IMR-90 (cell line): ENCODE measurements around the gene RIMBP2. TPM values are rescaled to one million over a fixed set of nuclear protein-coding genes. Genes with fewer than 3 reads are reported as not detected.

ENCODE experiments used
- ATAC-seq: fragments of 200-7000 bp; cut with Tn5 transposase; 2 replicates; pipeline ENCODE4 v1.9.1; 2020; ENCODE audit warnings: low read depth, mild to moderate bottlenecking, moderate library complexity
- BruUV-seq: library from RNA; stranded (reverse); fragments of 400-500 nt; replicated peaks from 2 replicates; lab custom pipeline; 2021; lab: Mats Ljungman, UMichigan
- CTCF ChIA-PET: fragments of 300-600 bp; formaldehyde crosslinking; extraction: SDS; loops from one replicate; lab custom pipeline; 2021; ENCODE audit warnings: antibody characterized with exemption; lab: Yijun Ruan, JAX
- POLR2A ChIA-PET: fragments of 300-600 bp; sonication (Branson Sonifier 250); formaldehyde crosslinking; loops from one replicate; lab custom pipeline; 2022; ENCODE audit warnings: antibody characterized with exemption; ENCODE audit not compliant: unreplicated experiment; lab: Charles Lee
- DNase-seq: peaks from one replicate; pipeline ENCODE4 v3.0.0; 2013
- H2AFZ ChIP-seq: replicated peaks from 2 replicates; pipeline ENCODE3; 2013; ENCODE audit warnings: low read length, mild to moderate bottlenecking; ENCODE audit not compliant: poor library complexity
- H2AK5ac ChIP-seq: 2 replicates; pipeline ENCODE4 v1.6.1; 2013; ENCODE audit warnings: low read depth, low read length, inconsistent platforms
- H2AK9ac ChIP-seq: replicated peaks from 2 replicates; pipeline ENCODE3; 2013; ENCODE audit warnings: mild to moderate bottlenecking, low read depth, low read length, moderate library complexity; ENCODE audit not compliant: poor library complexity
- H2BK120ac ChIP-seq: 2 replicates; pipeline ENCODE4 v1.6.1; 2013; ENCODE audit warnings: low read depth, low read length, inconsistent platforms
- H2BK15ac ChIP-seq: 3 replicates; pipeline ENCODE4 v1.6.1; 2013; ENCODE audit warnings: low read depth, low read length, inconsistent platforms
- H2BK20ac ChIP-seq: 2 replicates; pipeline ENCODE4 v1.6.1; 2013; ENCODE audit warnings: low read depth, mild to moderate bottlenecking, inconsistent platforms, low read length, moderate library complexity
- H2BK5ac ChIP-seq: 2 replicates; pipeline ENCODE4 v1.6.1; 2013; ENCODE audit warnings: mild to moderate bottlenecking, low read depth, low read length, inconsistent platforms; ENCODE audit not compliant: poor library complexity, severe bottlenecking
- H3K14ac ChIP-seq: replicated peaks from 2 replicates; pipeline ENCODE4 v1.6.1; 2013; ENCODE audit warnings: low read depth, low read length, inconsistent platforms
- H3K18ac ChIP-seq: 2 replicates; pipeline ENCODE4 v1.6.1; 2013; ENCODE audit warnings: low read depth, low read length, control low read depth
- H3K23ac ChIP-seq: 2 replicates; pipeline ENCODE4 v1.6.1; 2013; ENCODE audit warnings: low read depth, low read length, inconsistent platforms
- H3K27ac ChIP-seq: 2 replicates; pipeline ENCODE4 v1.5.1; 2013; ENCODE audit warnings: mild to moderate bottlenecking, control low read depth, low read length; ENCODE audit not compliant: insufficient read depth
- H3K27me3 ChIP-seq: 2 replicates; pipeline ENCODE4 v1.6.1; 2013; ENCODE audit warnings: low read length; ENCODE audit not compliant: control insufficient read depth, insufficient read depth
- H3K36me3 ChIP-seq: 2 replicates; pipeline ENCODE4 v1.6.1; 2013; ENCODE audit warnings: low read length, mixed read lengths; ENCODE audit not compliant: control insufficient read depth, insufficient read depth
- H3K4ac ChIP-seq: 2 replicates; pipeline ENCODE4 v1.6.1; 2013; ENCODE audit warnings: low read depth, low read length, inconsistent platforms
- H3K4me1 ChIP-seq: 2 replicates; pipeline ENCODE4 v1.6.1; 2013; ENCODE audit warnings: low read length, mixed read lengths; ENCODE audit not compliant: control insufficient read depth, insufficient read depth
- H3K4me2 ChIP-seq: 2 replicates; pipeline ENCODE4 v1.6.1; 2013; ENCODE audit warnings: low read depth, mild to moderate bottlenecking, control low read depth, low read length, moderate library complexity
- H3K4me3 ChIP-seq: 2 replicates; pipeline ENCODE4 v1.5.1; 2013; ENCODE audit warnings: low read depth, mild to moderate bottlenecking, control low read depth, low read length, moderate library complexity; ENCODE audit not compliant: insufficient read depth
- H3K56ac ChIP-seq: 2 replicates; pipeline ENCODE4 v1.6.1; 2013; ENCODE audit warnings: low read length, inconsistent platforms; ENCODE audit not compliant: insufficient read depth; ENCODE audit errors: extremely low read depth
- H3K79me1 ChIP-seq, 2 experiments: 2 replicates each; pipeline ENCODE4 v1.6.1; 2013; ENCODE audit warnings: low read length in 2 of 2, inconsistent platforms in 1 of 2, low read depth in 1 of 2
- H3K9ac ChIP-seq: 2 replicates; pipeline ENCODE4 v1.6.1; 2013; ENCODE audit warnings: low read depth, low read length, control low read depth
- H3K9me1 ChIP-seq: 2 replicates; pipeline ENCODE4 v1.6.1; 2013; ENCODE audit warnings: low read length, inconsistent platforms; ENCODE audit not compliant: insufficient read depth
- H3K9me3 ChIP-seq: 2 replicates; pipeline ENCODE4 v1.6.1; 2013; ENCODE audit warnings: low read length; ENCODE audit not compliant: control insufficient read depth, insufficient read depth
- H4K20me1 ChIP-seq: 2 replicates; pipeline ENCODE4 v1.6.1; 2013; ENCODE audit warnings: low read length, inconsistent platforms; ENCODE audit not compliant: insufficient read depth
- H4K5ac ChIP-seq: 2 replicates; pipeline ENCODE4 v1.6.1; 2013; ENCODE audit warnings: mild to moderate bottlenecking, low read depth, low read length, control low read depth
- H4K8ac ChIP-seq, 2 experiments: 2 replicates each; pipeline ENCODE4 v1.6.1; 2013; ENCODE audit warnings: low read depth in 2 of 2, low read length in 2 of 2, control low read depth in 1 of 2, inconsistent platforms in 1 of 2
- H4K91ac ChIP-seq: 2 replicates; pipeline ENCODE4 v1.6.1; 2013; ENCODE audit warnings: low read depth, low read length, inconsistent platforms; ENCODE audit not compliant: insufficient read depth
- BHLHE40 ChIP-seq: fragments of 150-350 bp; IDR thresholded peaks from 2 replicates; pipeline ENCODE4 v1.6.1; 2016; ENCODE audit warnings: mild to moderate bottlenecking, low read depth, low read length
- CEBPB ChIP-seq: IDR thresholded peaks from 2 replicates; pipeline ENCODE4 v1.6.1; 2012; ENCODE audit warnings: low read depth, low read length, improper control_type of control experiment
- CHD1 ChIP-seq: IDR thresholded peaks from 2 replicates; pipeline ENCODE4 v1.6.1; 2012; ENCODE audit warnings: low read depth, low read length, improper control_type of control experiment
- FOS ChIP-seq: fragments of 150-350 bp; IDR thresholded peaks from 2 replicates; pipeline ENCODE4 v1.6.1; 2016; ENCODE audit warnings: low read depth, low read length
- MAFK ChIP-seq: IDR thresholded peaks from 2 replicates; pipeline ENCODE4 v1.6.1; 2012; ENCODE audit warnings: low read depth, low read length, improper control_type of control experiment
- MAZ ChIP-seq: IDR thresholded peaks from 2 replicates; pipeline ENCODE4 v1.6.1; 2012; ENCODE audit warnings: low read depth, mild to moderate bottlenecking, low read length, improper control_type of control experiment, moderate library complexity, borderline replicate concordance
- MXI1 ChIP-seq: IDR thresholded peaks from 2 replicates; pipeline ENCODE4 v1.6.1; 2012; ENCODE audit warnings: low read depth, mild to moderate bottlenecking, low read length, moderate library complexity, borderline replicate concordance
- NFE2L2 ChIP-seq: fragments of 150-350 bp; IDR thresholded peaks from 2 replicates; pipeline ENCODE4 v1.6.1; 2016; ENCODE audit warnings: low read depth, mild to moderate bottlenecking, low read length
- POLR2A ChIP-seq: IDR thresholded peaks from 2 replicates; pipeline ENCODE4 v1.6.1; 2012; ENCODE audit warnings: mild to moderate bottlenecking, low read depth, low read length
- RAD21 ChIP-seq: IDR thresholded peaks from 2 replicates; pipeline ENCODE4 v1.6.1; 2012; ENCODE audit warnings: low read length, improper control_type of control experiment
- RCOR1 ChIP-seq: IDR thresholded peaks from 2 replicates; pipeline ENCODE4 v1.6.1; 2012; ENCODE audit warnings: mild to moderate bottlenecking, low read length, improper control_type of control experiment; ENCODE audit not compliant: insufficient replicate concordance
- SMC3 ChIP-seq: fragments of 150-350 bp; IDR thresholded peaks from 2 replicates; pipeline ENCODE4 v1.6.1; 2016; ENCODE audit warnings: low read depth, mild to moderate bottlenecking, antibody characterized with exemption, low read length, moderate library complexity
- WGBS, 2 experiments: methylation state at CpG; one replicate each; pipeline versions ENCODE4 v1.1.5 to v1.1.7; 2013; ENCODE audit warnings: missing lambda C conversion rate in 2 of 2; ENCODE audit not compliant: insufficient read length in 1 of 2; ENCODE audit errors: extremely low coverage in 2 of 2; 5-methylcytosine and 5-hydroxymethylcytosine counted together
- dilution Hi-C: fragments of 300-500 bp; cut with HindIII; formaldehyde crosslinking; loops from one replicate; pipeline ENCODE4 v1.14.3; 2018; ENCODE audit warnings: low sequenced_read_pairs; ENCODE audit not compliant: unreplicated experiment
- in situ Hi-C: fragments of 300-500 bp; cut with MboI; formaldehyde crosslinking; loops from 3 replicates; pipeline ENCODE4 v1.14.3; 2019; ENCODE audit warnings: low sequenced_read_pairs, inconsistent platforms, mixed read lengths
- intact Hi-C: fragments of 100-400 bp; cut with micrococcal nuclease; formaldehyde crosslinking; loops from 2 replicates; pipeline ENCODE4 v1.10.0; 2022
- polyA plus RNA-seq, 3 experiments: library from polyadenylated mRNA; depleted of rRNA; stranded (reverse); fragments of >200 nt; gene quantifications; 2 replicates each; pipeline ENCODE4 v1.2.3, GENCODE V29; 2012; ENCODE audit warnings: low replicate concordance in 1 of 3
- total RNA-seq: library from RNA; depleted of rRNA; stranded (reverse); fragments of >200 nt; gene quantifications from 2 replicates; pipeline ENCODE4 v1.2.3, GENCODE V29; 2012
- TF ChIP-seq, protein P1 (sequence below): conservative IDR thresholded peaks from 2 replicates; pipeline ENCODE4 v1.5.1; 2012; ENCODE audit warnings: mild to moderate bottlenecking, low read depth, low read length, improper control_type of control experiment
- TF ChIP-seq, protein P2 (sequence below): fragments of 150-350 bp; IDR thresholded peaks from 2 replicates; pipeline ENCODE4 v1.6.1; 2016; ENCODE audit warnings: low read depth, mild to moderate bottlenecking, low read length, moderate library complexity, borderline replicate concordance

The RIMBP2 gene
- total and polyA plus RNA-seq, 2 of the 4 experiments (the other 2 are of a cell fraction): not detected

DNA sequence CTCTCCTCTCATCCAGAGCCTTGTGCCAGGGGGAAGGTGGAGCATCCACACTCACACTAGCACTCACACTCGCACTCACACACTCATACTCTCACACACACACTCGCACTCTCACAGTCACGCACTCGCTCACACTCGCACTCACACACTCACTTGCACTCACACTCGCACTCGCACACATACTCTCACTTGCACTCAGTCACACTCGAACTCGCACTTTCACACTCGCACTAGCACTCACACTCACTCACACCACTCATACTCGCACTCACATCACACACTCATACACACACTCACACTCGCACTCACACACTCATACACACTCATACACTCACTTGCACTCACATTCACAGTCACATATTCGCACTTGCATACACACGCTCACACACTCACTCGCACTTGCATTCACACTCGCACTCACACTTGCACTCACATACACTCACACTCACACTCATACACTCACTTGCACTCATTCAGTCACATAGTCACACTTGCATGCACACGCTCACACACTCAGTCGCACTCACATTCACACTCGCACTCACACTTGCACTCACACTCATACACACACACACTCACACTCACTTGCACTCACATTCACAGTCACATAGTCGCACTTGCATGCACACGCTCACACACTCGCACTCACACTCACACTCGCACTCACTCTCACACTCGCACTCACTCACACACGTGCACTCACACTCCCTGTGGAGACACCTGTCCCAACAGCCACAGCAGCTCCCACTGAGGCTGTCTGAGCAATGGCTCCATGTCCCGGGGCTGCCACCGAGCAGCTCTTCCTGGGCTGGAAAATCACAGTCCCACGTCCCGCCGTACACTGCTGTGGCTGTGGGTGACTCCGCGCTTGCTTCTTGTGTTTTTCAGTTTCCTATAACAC lies 12.3 kb upstream of the RIMBP2 start (continued):
- no peak for TF ChIP-seq NFE2L2

DNA sequence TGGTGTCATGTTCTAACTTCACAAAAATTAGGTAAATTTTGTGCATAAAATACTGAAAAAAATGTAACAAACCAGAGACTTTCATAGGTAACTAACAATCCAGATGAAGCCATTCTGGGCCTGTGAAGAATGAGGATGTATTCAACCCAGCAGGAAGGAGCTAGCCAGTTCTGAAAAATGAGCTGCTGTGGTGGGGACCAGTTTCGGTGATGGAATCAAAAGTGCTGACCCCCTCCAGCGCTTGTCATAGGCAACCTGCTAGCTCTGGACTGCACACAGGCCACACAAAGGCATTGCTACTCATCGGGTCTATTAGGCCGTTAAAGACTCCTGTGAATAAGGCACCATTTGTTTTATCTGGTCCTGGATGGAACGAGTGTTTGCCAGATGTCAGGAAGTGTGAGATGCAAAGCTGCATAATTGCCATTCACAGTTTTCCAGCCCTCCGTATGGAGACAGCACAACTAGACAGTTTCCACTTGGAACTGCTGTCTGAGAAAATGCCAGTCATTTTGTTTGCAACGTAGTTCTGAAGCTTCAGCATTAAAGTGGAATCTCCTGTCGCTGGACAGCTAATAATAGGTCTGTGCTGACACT lies 3.3 kb upstream of the RIMBP2 start:
- Histone ChIP-seq H3K18ac (no peak overlapping the region), H3K4me3 (no peak overlapping the region), H2BK20ac (no peak overlapping the region), H3K56ac (no peak overlapping the region), H4K8ac (no peak overlapping the region), H3K4me1 (no peaks in the 10 kb centered on the region), H3K4ac (no peak overlapping the region), H2AK5ac (no peak overlapping the region), H3K4me2 (no peak overlapping the region), H3K27me3 (no peaks in the 10 kb centered on the region), H3K36me3 (no peaks in the 10 kb centered on the region), H2AFZ (no peak overlapping the region), H3K9ac (no peak overlapping the region), H3K79me1 (no peaks in the 10 kb centered on the region), H2BK120ac (no peak overlapping the region), H3K27ac (no peak overlapping the region), H3K14ac (no peak overlapping the region), H4K20me1 (no peaks in the 10 kb centered on the region), H3K23ac (no peak overlapping the region), H2BK5ac (no peak overlapping the region), H2BK15ac (no peak overlapping the region), H3K9me1 (no peaks in the 10 kb centered on the region), H2AK9ac (no peak overlapping the region), H3K9me3 (no peaks in the 10 kb centered on the region), H4K5ac (no peak overlapping the region), H4K91ac (no peak overlapping the region)
- dilution Hi-C loops (no loop called here), in situ Hi-C loops (no loop called here), intact Hi-C loops (no loop called here)
- BruUV-seq: no TSS peak
- ATAC-seq: no peak
- DNase-seq: no peak
- WGBS, 2 experiments: no CpG with 5 or more reads among the region's 8 CpGs
- ChIA-PET POLR2A (no interaction called here), CTCF (no interaction called here)
- TF ChIP-seq MAFK: no peak
- no peak for TF ChIP-seq SMC3
- no peak for TF ChIP-seq POLR2A
- no peak for TF ChIP-seq MXI1
- TF ChIP-seq CEBPB: no peak
- no peak for TF ChIP-seq CHD1
- TF ChIP-seq FOS: no peak
- TF ChIP-seq MAZ: no peak
- TF ChIP-seq RAD21: no peak
- TF ChIP-seq, protein P1, sequence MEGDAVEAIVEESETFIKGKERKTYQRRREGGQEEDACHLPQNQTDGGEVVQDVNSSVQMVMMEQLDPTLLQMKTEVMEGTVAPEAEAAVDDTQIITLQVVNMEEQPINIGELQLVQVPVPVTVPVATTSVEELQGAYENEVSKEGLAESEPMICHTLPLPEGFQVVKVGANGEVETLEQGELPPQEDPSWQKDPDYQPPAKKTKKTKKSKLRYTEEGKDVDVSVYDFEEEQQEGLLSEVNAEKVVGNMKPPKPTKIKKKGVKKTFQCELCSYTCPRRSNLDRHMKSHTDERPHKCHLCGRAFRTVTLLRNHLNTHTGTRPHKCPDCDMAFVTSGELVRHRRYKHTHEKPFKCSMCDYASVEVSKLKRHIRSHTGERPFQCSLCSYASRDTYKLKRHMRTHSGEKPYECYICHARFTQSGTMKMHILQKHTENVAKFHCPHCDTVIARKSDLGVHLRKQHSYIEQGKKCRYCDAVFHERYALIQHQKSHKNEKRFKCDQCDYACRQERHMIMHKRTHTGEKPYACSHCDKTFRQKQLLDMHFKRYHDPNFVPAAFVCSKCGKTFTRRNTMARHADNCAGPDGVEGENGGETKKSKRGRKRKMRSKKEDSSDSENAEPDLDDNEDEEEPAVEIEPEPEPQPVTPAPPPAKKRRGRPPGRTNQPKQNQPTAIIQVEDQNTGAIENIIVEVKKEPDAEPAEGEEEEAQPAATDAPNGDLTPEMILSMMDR: no peak
- TF ChIP-seq BHLHE40: no peak
- no peak for TF ChIP-seq NFE2L2
- TF ChIP-seq RCOR1: no peak
- TF ChIP-seq, protein P2, sequence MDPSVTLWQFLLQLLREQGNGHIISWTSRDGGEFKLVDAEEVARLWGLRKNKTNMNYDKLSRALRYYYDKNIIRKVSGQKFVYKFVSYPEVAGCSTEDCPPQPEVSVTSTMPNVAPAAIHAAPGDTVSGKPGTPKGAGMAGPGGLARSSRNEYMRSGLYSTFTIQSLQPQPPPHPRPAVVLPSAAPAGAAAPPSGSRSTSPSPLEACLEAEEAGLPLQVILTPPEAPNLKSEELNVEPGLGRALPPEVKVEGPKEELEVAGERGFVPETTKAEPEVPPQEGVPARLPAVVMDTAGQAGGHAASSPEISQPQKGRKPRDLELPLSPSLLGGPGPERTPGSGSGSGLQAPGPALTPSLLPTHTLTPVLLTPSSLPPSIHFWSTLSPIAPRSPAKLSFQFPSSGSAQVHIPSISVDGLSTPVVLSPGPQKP: no peak
